Testis (tissue), 2 donors: ENCODE results near the gene DNM1L.

Experiments used
- CTCF ChIP-seq, 3 experiments: fragments of 450-650 bp in 2 of 3; fragments of 200-600 bp in 1 of 3; sonication (generic) in 1 of 3; IDR thresholded peaks; one replicate each; pipeline ENCODE4 v1.5.1; 2016 to 2019; ENCODE audit warnings: antibody characterized with exemption in 3 of 3, mild to moderate bottlenecking in 2 of 3, moderate library complexity in 1 of 3
- POLR2A ChIP-seq: fragments of 450-650 bp; IDR thresholded peaks from one replicate; pipeline ENCODE4 v1.6.1; 2017; ENCODE audit warnings: antibody characterized with exemption, mild to moderate bottlenecking, moderate library complexity

GRCh38 chr12:32755654-32756475 lies 76.8 kb downstream of the DNM1L start, which contains the start of gene YARS2:
- TF ChIP-seq CTCF (IDR thresholded peaks at IDR 0.05) (peak; percentile 66 to 85 (median 71)), POLR2A (peak; percentile 73)
